NCI-H1436 (cell line): ENCODE data around the gene PFKL.
A peak's percentile ranks its signal among the peaks of the same experiment; 100 is the strongest.
"Not testable (repeated sequence)": the region's sequence is repeated elsewhere in the genome, so short reads cannot be mapped to it uniquely, and the experiment has no call there.

Experiments
- DNase-seq: peaks from one replicate; lab custom pipeline; 2025; lab: John Stamatoyannopoulos, UW

PFKL gene

GRCh38 chr21:44328242-44328895 is 28.5 kb downstream of the PFKL start:
- DNase-seq = no peak

- no peak for DNase-seq
Measured at GRCh38 chr21:44329086-44329889, 29.4 kb downstream of the PFKL start.

- DNase-seq = no peak
Measured at GRCh38 chr21:44329971-44330681, 30.3 kb downstream of the PFKL start.

- DNase-seq = no peak
Measured at GRCh38 chr21:44330698-44331097, 30.8 kb downstream of the PFKL start.

GRCh38 chr21:44331209-44331608 is 31.4 kb downstream of the PFKL start:
- no peak for DNase-seq

GRCh38 chr21:44331650-44332307 is 31.9 kb downstream of the PFKL start:
- DNase-seq = no peak

- DNase-seq = no peak
Measured at GRCh38 chr21:44332383-44332782, 32.5 kb downstream of the PFKL start.

GRCh38 chr21:44332965-44333364 is 33.1 kb downstream of the PFKL start:
- DNase-seq = no peak

- DNase-seq = no peak
Measured at GRCh38 chr21:44333509-44334328, 33.9 kb downstream of the PFKL start.

- no peak for DNase-seq
Measured at GRCh38 chr21:44334329-44335030, 34.6 kb downstream of the PFKL start.

- DNase-seq = no peak
Measured at GRCh38 chr21:44335266-44336059, 35.6 kb downstream of the PFKL start.

- no peak for DNase-seq
Measured at GRCh38 chr21:44337449-44337848, 37.6 kb downstream of the PFKL start.

GRCh38 chr21:44337941-44338895 is 38.4 kb downstream of the PFKL start:
- peak; percentile 39 for DNase-seq

- DNase-seq = peak; percentile 94
Measured at GRCh38 chr21:44338971-44339910, 39.4 kb downstream of the PFKL start, which contains the start of gene CFAP410. TSS of gene CFAP410 (minus strand) at chr21:44339390. CDS start at chr21:44339194, 196 bp downstream.

GRCh38 chr21:44341726-44342458 is 42.0 kb downstream of the PFKL start:
- DNase-seq = not testable (repeated sequence)

GRCh38 chr21:44342981-44343380 is 43.1 kb downstream of the PFKL start:
- DNase-seq = not testable (repeated sequence)
